Measurements from ENCODE around the gene TEX48.

- TF ChIP-seq CTCF (IDR thresholded peaks at IDR 0.05) (no peak), STAT6 (CRISPR knock-in tag; conservative IDR thresholded peaks at IDR 0.05; ENCODE audit: low read depth) (no peak), USF2 (CRISPR knock-in tag; IDR thresholded peaks at IDR 0.05) (no peak), KAT7 (CRISPR knock-in tag; IDR thresholded peaks at IDR 0.05; ENCODE audit: borderline replicate concordance) (no peak)
- TF ChIP-seq, protein P1, sequence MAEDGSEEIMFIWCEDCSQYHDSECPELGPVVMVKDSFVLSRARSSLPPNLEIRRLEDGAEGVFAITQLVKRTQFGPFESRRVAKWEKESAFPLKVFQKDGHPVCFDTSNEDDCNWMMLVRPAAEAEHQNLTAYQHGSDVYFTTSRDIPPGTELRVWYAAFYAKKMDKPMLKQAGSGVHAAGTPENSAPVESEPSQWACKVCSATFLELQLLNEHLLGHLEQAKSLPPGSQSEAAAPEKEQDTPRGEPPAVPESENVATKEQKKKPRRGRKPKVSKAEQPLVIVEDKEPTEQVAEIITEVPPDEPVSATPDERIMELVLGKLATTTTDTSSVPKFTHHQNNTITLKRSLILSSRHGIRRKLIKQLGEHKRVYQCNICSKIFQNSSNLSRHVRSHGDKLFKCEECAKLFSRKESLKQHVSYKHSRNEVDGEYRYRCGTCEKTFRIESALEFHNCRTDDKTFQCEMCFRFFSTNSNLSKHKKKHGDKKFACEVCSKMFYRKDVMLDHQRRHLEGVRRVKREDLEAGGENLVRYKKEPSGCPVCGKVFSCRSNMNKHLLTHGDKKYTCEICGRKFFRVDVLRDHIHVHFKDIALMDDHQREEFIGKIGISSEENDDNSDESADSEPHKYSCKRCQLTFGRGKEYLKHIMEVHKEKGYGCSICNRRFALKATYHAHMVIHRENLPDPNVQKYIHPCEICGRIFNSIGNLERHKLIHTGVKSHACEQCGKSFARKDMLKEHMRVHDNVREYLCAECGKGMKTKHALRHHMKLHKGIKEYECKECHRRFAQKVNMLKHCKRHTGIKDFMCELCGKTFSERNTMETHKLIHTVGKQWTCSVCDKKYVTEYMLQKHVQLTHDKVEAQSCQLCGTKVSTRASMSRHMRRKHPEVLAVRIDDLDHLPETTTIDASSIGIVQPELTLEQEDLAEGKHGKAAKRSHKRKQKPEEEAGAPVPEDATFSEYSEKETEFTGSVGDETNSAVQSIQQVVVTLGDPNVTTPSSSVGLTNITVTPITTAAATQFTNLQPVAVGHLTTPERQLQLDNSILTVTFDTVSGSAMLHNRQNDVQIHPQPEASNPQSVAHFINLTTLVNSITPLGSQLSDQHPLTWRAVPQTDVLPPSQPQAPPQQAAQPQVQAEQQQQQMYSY (CRISPR knock-in tag; IDR thresholded peaks at IDR 0.05), result no peak
- TF ChIP-seq, protein P2, sequence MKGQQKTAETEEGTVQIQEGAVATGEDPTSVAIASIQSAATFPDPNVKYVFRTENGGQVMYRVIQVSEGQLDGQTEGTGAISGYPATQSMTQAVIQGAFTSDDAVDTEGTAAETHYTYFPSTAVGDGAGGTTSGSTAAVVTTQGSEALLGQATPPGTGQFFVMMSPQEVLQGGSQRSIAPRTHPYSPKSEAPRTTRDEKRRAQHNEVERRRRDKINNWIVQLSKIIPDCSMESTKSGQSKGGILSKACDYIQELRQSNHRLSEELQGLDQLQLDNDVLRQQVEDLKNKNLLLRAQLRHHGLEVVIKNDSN (CRISPR knock-in tag; IDR thresholded peaks at IDR 0.05), result no peak
Measured at GRCh38 chr9:114657705-114658104, 24.3 kb downstream of the TEX48 start, which contains the start of gene TEX53.
